ENCODE data around the gene C1orf56.

- TF ChIP-seq CTCF (IDR thresholded peaks at IDR 0.05; ENCODE audit: low read depth, low read length, missing input control) (no peak), SP1 (IDR thresholded peaks at IDR 0.05) (no peak), RAD21 (IDR thresholded peaks at IDR 0.05) (no peak), FOXA1 (IDR thresholded peaks at IDR 0.05) (no peak), HNF4G (IDR thresholded peaks at IDR 0.05) (no peak)
Observed at GRCh38 chr1:151001602-151002001, 45.9 kb upstream of the C1orf56 start.
